ENCODE measurements around the gene AKR1D1.

DNA sequence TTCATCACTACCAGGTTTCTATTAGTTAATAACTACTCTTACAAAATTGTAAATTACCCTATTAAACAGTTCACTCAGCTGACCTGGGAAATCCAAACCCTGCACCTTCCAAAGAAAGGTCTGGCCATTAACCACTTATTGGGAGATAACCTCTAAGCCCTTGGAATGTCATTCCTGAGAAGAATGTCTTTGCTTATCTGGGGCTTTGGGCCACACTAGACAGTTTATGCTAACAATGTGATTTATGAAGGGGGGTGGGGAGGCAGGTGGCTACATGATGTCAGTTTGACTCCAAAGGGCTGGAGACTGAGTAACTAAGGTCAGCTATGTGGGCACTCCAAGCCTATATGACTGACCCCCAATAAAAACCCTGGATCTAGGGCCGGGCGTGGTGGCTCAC, 50.7 kb downstream of the AKR1D1 start:
- TF ChIP-seq NFIC (IDR thresholded peaks at IDR 0.05), result no peak
- TF ChIP-seq, protein P1, sequence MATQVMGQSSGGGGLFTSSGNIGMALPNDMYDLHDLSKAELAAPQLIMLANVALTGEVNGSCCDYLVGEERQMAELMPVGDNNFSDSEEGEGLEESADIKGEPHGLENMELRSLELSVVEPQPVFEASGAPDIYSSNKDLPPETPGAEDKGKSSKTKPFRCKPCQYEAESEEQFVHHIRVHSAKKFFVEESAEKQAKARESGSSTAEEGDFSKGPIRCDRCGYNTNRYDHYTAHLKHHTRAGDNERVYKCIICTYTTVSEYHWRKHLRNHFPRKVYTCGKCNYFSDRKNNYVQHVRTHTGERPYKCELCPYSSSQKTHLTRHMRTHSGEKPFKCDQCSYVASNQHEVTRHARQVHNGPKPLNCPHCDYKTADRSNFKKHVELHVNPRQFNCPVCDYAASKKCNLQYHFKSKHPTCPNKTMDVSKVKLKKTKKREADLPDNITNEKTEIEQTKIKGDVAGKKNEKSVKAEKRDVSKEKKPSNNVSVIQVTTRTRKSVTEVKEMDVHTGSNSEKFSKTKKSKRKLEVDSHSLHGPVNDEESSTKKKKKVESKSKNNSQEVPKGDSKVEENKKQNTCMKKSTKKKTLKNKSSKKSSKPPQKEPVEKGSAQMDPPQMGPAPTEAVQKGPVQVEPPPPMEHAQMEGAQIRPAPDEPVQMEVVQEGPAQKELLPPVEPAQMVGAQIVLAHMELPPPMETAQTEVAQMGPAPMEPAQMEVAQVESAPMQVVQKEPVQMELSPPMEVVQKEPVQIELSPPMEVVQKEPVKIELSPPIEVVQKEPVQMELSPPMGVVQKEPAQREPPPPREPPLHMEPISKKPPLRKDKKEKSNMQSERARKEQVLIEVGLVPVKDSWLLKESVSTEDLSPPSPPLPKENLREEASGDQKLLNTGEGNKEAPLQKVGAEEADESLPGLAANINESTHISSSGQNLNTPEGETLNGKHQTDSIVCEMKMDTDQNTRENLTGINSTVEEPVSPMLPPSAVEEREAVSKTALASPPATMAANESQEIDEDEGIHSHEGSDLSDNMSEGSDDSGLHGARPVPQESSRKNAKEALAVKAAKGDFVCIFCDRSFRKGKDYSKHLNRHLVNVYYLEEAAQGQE (IDR thresholded peaks at IDR 0.05; ENCODE audit: low read depth), result no peak
- no peak for TF ChIP-seq TAF1 (IDR thresholded peaks at IDR 0.05; ENCODE audit: low read depth)
- TF ChIP-seq CEBPB (IDR thresholded peaks at IDR 0.05), result no peak
- TF ChIP-seq, protein P2, sequence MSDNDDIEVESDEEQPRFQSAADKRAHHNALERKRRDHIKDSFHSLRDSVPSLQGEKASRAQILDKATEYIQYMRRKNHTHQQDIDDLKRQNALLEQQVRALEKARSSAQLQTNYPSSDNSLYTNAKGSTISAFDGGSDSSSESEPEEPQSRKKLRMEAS (IDR thresholded peaks at IDR 0.05), result no peak
- TF ChIP-seq ZBTB7A (IDR thresholded peaks at IDR 0.05; ENCODE audit: low read depth), result no peak
- no peak for TF ChIP-seq TEAD4 (IDR thresholded peaks at IDR 0.05)
- no peak for TF ChIP-seq TCF12 (IDR thresholded peaks at IDR 0.05; ENCODE audit: low read depth)
- no peak for TF ChIP-seq FOXM1 (IDR thresholded peaks at IDR 0.05; ENCODE audit: borderline replicate concordance, low read depth)
- no peak for TF ChIP-seq EP300 (IDR thresholded peaks at IDR 0.05; ENCODE audit: borderline replicate concordance)
- TF ChIP-seq YY1 (IDR thresholded peaks at IDR 0.05; ENCODE audit: low read depth), result no peak
